Measurements from ENCODE around the gene NDUFS4. TPM values are rescaled to one million over a fixed set of nuclear protein-coding genes. Genes with fewer than 3 reads are reported as not detected.
"Not testable (repeated sequence)": the region's sequence is repeated elsewhere in the genome, so short reads cannot be mapped to it uniquely, and the experiment has no call there.

Gene NDUFS4
- total RNA-seq, 1 experiment from 2014 or later = 72.6 TPM

DNA sequence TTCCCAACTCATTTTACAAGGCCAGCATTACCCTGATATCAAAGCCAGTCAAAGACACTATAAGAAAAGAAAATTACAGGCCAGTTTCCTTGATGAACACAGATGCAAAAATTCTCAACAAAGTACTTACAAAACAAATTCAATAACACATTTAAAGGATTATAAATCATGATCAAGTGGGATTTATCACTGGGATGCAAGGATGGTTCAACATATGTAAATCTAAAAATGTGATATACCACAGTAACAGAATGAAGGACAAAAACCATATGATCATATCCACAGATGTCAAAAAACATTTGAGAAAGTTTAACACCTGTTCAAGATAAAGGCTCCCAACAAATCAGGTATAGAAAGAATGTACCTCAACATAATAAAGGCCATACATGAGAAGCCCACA is 130.6 kb downstream of the NDUFS4 start:
- DNase-seq (no peak), ATAC-seq (no peak)
- Histone ChIP-seq H3K4me2 (ENCODE audit: low read length) (no peak overlapping the region), H3K79me2 (ENCODE audit: low read length) (no peaks in the 10 kb centered on the region), H2AFZ (ENCODE audit: low read length) (no peak overlapping the region), H3K4me1 (ENCODE audit: insufficient read depth, low read length) (no peaks in the 10 kb centered on the region), H3K36me3 (ENCODE audit: low read depth, low read length) (no peaks in the 10 kb centered on the region), H3K9ac (ENCODE audit: low read length) (no peak overlapping the region), H4K20me1 (ENCODE audit: low read length) (no peaks in the 10 kb centered on the region), H3F3A (ENCODE audit: low read length, unreplicated experiment) (no peaks in the 10 kb centered on the region), H3K9me2 (replicated peaks; ENCODE audit: low read length) (no peaks in the 10 kb centered on the region), H3K4me3 (ENCODE audit: low read length) (no peak overlapping the region), H3K9me3 (ENCODE audit: low read length) (0 out of 2 replicates have a peak, but pooled peaks cover 5% of the 10 kb centered on the region), H3K27me3 (ENCODE audit: low read length) (no peaks in the 10 kb centered on the region), H3K27ac (ENCODE audit: low read length) (no peak overlapping the region)
- intact Hi-C loops (cut with micrococcal nuclease) = no loop called here
- no peak for TF ChIP-seq EZH2 (IDR thresholded peaks at IDR 0.05; ENCODE audit: low read length, unreplicated experiment)
- no peak for TF ChIP-seq EZH2phosphoT487 (IDR thresholded peaks at IDR 0.05; ENCODE audit: borderline replicate concordance, low read length)
- TF ChIP-seq, protein P1, sequence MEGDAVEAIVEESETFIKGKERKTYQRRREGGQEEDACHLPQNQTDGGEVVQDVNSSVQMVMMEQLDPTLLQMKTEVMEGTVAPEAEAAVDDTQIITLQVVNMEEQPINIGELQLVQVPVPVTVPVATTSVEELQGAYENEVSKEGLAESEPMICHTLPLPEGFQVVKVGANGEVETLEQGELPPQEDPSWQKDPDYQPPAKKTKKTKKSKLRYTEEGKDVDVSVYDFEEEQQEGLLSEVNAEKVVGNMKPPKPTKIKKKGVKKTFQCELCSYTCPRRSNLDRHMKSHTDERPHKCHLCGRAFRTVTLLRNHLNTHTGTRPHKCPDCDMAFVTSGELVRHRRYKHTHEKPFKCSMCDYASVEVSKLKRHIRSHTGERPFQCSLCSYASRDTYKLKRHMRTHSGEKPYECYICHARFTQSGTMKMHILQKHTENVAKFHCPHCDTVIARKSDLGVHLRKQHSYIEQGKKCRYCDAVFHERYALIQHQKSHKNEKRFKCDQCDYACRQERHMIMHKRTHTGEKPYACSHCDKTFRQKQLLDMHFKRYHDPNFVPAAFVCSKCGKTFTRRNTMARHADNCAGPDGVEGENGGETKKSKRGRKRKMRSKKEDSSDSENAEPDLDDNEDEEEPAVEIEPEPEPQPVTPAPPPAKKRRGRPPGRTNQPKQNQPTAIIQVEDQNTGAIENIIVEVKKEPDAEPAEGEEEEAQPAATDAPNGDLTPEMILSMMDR (conservative IDR thresholded peaks at IDR 0.05; ENCODE audit: low read depth, low read length) = no peak
- BruUV-seq (replicated peaks) = no TSS peak
- ChIA-PET POLR2A (ENCODE audit: unreplicated experiment) (no interaction called here), CTCF (no interaction called here)

GRCh38 chr5:53694520-53695022 is 134.1 kb downstream of the NDUFS4 start:
- H2AFZ ChIP-seq (ENCODE audit: low read length) = no peak overlapping the region
- no peak overlapping the region for H3K27ac ChIP-seq (ENCODE audit: low read length)
- intact Hi-C loops (cut with micrococcal nuclease) = no loop called here
- no peak overlapping the region for H3K9ac ChIP-seq (ENCODE audit: low read length)
- no peaks in the 10 kb centered on the region for H3K36me3 ChIP-seq (ENCODE audit: low read depth, low read length)
- no peaks in the 10 kb centered on the region for H3K9me2 ChIP-seq (replicated peaks; ENCODE audit: low read length)
- no peak for DNase-seq
- H3K27me3 ChIP-seq (ENCODE audit: low read length) = no peaks in the 10 kb centered on the region
- CTCF ChIA-PET = no interaction called here
- POLR2A ChIA-PET (ENCODE audit: unreplicated experiment) = no interaction called here
- H3K9me3 ChIP-seq (ENCODE audit: low read length) = 0 out of 2 replicates have a peak, but pooled peaks cover 5% of the 10 kb centered on the region
- H3K4me3 ChIP-seq (ENCODE audit: low read length) = no peak overlapping the region
- no peak overlapping the region for H3K4me2 ChIP-seq (ENCODE audit: low read length)
- H3K4me1 ChIP-seq (ENCODE audit: insufficient read depth, low read length) = no peaks in the 10 kb centered on the region
- no peaks in the 10 kb centered on the region for H3F3A ChIP-seq (ENCODE audit: low read length, unreplicated experiment)
- H3K79me2 ChIP-seq (ENCODE audit: low read length) = no peaks in the 10 kb centered on the region
- TF ChIP-seq EZH2 (IDR thresholded peaks at IDR 0.05; ENCODE audit: low read length, unreplicated experiment) (no peak), EZH2phosphoT487 (IDR thresholded peaks at IDR 0.05; ENCODE audit: borderline replicate concordance, low read length) (no peak)
- TF ChIP-seq, protein P1 (conservative IDR thresholded peaks at IDR 0.05; ENCODE audit: low read depth, low read length) = no peak
- no TSS peak for BruUV-seq (replicated peaks)
- no peaks in the 10 kb centered on the region for H4K20me1 ChIP-seq (ENCODE audit: low read length)
- ATAC-seq = no peak

DNA sequence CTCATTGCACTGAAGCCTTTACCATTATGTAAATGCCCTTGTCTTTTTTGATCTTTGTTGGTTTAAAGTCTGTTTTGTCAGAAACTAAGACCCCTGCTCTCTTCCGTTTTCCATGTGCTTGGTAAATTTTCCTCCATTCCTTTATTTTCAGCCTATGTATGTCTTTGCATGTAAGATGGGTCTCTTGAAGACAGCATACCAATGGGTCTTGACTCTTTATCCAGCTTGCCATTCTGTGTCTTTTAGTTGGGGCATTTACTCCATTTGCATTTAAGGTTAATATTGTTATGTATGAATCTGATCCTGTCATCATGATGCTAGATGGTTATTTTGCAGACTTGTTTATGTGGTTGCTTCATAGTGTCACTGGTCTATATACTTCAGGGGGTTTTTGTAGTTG is 150.0 kb downstream of the NDUFS4 start:
- H3K27ac ChIP-seq (ENCODE audit: low read length); BruUV-seq (replicated peaks); H3F3A ChIP-seq (ENCODE audit: low read length, unreplicated experiment); H3K4me2 ChIP-seq (ENCODE audit: low read length); H3K4me3 ChIP-seq (ENCODE audit: low read length); H3K9me2 ChIP-seq (replicated peaks; ENCODE audit: low read length); H4K20me1 ChIP-seq (ENCODE audit: low read length); H3K36me3 ChIP-seq (ENCODE audit: low read depth, low read length); DNase-seq; H3K9ac ChIP-seq (ENCODE audit: low read length); H3K79me2 ChIP-seq (ENCODE audit: low read length); POLR2A ChIA-PET (ENCODE audit: unreplicated experiment); intact Hi-C loops (cut with micrococcal nuclease); H3K9me3 ChIP-seq (ENCODE audit: low read length); H2AFZ ChIP-seq (ENCODE audit: low read length); H3K27me3 ChIP-seq (ENCODE audit: low read length); H3K4me1 ChIP-seq (ENCODE audit: insufficient read depth, low read length); CTCF ChIA-PET; ATAC-seq: not testable (repeated sequence)

Measured in PC-3 (cell line).